WTC11 (cell line): ENCODE measurements around the gene HOXD10. TPM values are rescaled to one million over a fixed set of nuclear protein-coding genes. Genes with fewer than 3 reads are reported as not detected.

ENCODE experiments used
- ATAC-seq: fragments of 200-7000 bp; cut with Tn5 transposase; 2 replicates; pipeline ENCODE4 v1.10.0; 2021; ENCODE audit warnings: mild to moderate bottlenecking, moderate library complexity
- CTCF ChIA-PET: fragments of 300-600 bp; sonication (Branson Sonifier 250); formaldehyde crosslinking; loops from one replicate; lab custom pipeline; 2021; ENCODE audit warnings: antibody characterized with exemption; lab: Charles Lee
- POLR2A ChIA-PET: fragments of 350-600 bp; sonication (Branson Sonifier 250); formaldehyde crosslinking; loops from one replicate; lab custom pipeline; 2021; ENCODE audit warnings: antibody characterized with exemption; lab: Charles Lee
- DNase-seq: peaks from one replicate; pipeline ENCODE4 v3.0.0; 2021; ENCODE audit warnings: low spot score
- H3K27ac Mint-ChIP-seq: 2 replicates; pipeline ENCODE4 v1.8.0; 2021; ENCODE audit warnings: mixed read lengths
- H3K27me3 Mint-ChIP-seq: 2 replicates; pipeline ENCODE4 v1.8.0; 2021; ENCODE audit warnings: low read depth, mild to moderate bottlenecking, moderate library complexity, mixed read lengths
- H3K36me3 Mint-ChIP-seq: 2 replicates; pipeline ENCODE4 v1.8.0; 2021; ENCODE audit warnings: mixed read lengths
- H3K4me1 Mint-ChIP-seq: 2 replicates; pipeline ENCODE4 v1.8.0; 2022; ENCODE audit warnings: mixed read lengths
- H3K4me3 Mint-ChIP-seq: 2 replicates; pipeline ENCODE4 v1.8.0; 2021; ENCODE audit warnings: mild to moderate bottlenecking, moderate library complexity, mixed read lengths
- H3K9me3 Mint-ChIP-seq: 2 replicates; pipeline ENCODE4 v1.8.0; 2021; ENCODE audit warnings: mixed read lengths
- ATF1 ChIP-seq: sonication (generic); formaldehyde crosslinking; IDR thresholded peaks from 2 replicates; pipeline ENCODE4 v1.8.1; 2023; ENCODE audit warnings: mild to moderate bottlenecking, moderate library complexity, missing genetic modification reagents
- EMX1 ChIP-seq: fragments of 250-450 bp; sonication (Bioruptor Pico); IDR thresholded peaks from 2 replicates; pipeline ENCODE4 v1.8.0; 2021; ENCODE audit warnings: mild to moderate bottlenecking
- FOXK1 ChIP-seq: sonication (generic); formaldehyde crosslinking; IDR thresholded peaks from 2 replicates; pipeline ENCODE4 v1.8.0; 2022; ENCODE audit warnings: mild to moderate bottlenecking, moderate library complexity, missing genetic modification reagents
- GTF2I ChIP-seq: fragments of 250-450 bp; sonication (Bioruptor Pico); conservative IDR thresholded peaks from 2 replicates; pipeline ENCODE4 v1.4.0; 2021; ENCODE audit warnings: mild to moderate bottlenecking
- IRF1 ChIP-seq: sonication (generic); formaldehyde crosslinking; IDR thresholded peaks from 2 replicates; pipeline ENCODE4 v1.8.0; 2023; ENCODE audit warnings: missing genetic modification reagents
- KAT7 ChIP-seq: sonication (generic); formaldehyde crosslinking; IDR thresholded peaks from 2 replicates; pipeline ENCODE4 v1.8.1; 2023; ENCODE audit warnings: missing genetic modification reagents, mild to moderate bottlenecking, borderline replicate concordance
- MYBL2 ChIP-seq: sonication (generic); formaldehyde crosslinking; IDR thresholded peaks from 2 replicates; pipeline ENCODE4 v1.8.1; 2023; ENCODE audit warnings: mild to moderate bottlenecking, moderate library complexity, missing genetic modification reagents
- PREB ChIP-seq: sonication (generic); formaldehyde crosslinking; IDR thresholded peaks from 2 replicates; pipeline ENCODE4 v1.8.1; 2022; ENCODE audit warnings: mild to moderate bottlenecking, missing genetic modification reagents, moderate library complexity, borderline replicate concordance
- RORB ChIP-seq: fragments of 250-450 bp; sonication (Bioruptor Pico); IDR thresholded peaks from 2 replicates; pipeline ENCODE4 v1.9.0; 2021; ENCODE audit warnings: mild to moderate bottlenecking
- ZBTB43 ChIP-seq: sonication (generic); formaldehyde crosslinking; IDR thresholded peaks from 2 replicates; pipeline ENCODE4 v1.8.1; 2023; ENCODE audit warnings: mild to moderate bottlenecking, missing genetic modification reagents
- ZNF121 ChIP-seq: sonication (generic); formaldehyde crosslinking; IDR thresholded peaks from 2 replicates; pipeline ENCODE4 v1.8.0; 2023; ENCODE audit warnings: missing genetic modification reagents
- ZNF232 ChIP-seq: sonication (generic); formaldehyde crosslinking; IDR thresholded peaks from 2 replicates; pipeline ENCODE4 v1.8.0; 2022; ENCODE audit warnings: mild to moderate bottlenecking, missing genetic modification reagents
- total RNA-seq: library from RNA; stranded (reverse); gene quantifications from 3 replicates; pipeline ENCODE4 v1.2.3, GENCODE V29; 2021
- TF ChIP-seq, protein P1 (sequence below): sonication (generic); formaldehyde crosslinking; IDR thresholded peaks from 2 replicates; pipeline ENCODE4 v1.8.0; 2023; ENCODE audit warnings: missing genetic modification reagents, mild to moderate bottlenecking, borderline replicate concordance
- TF ChIP-seq, protein P2 (sequence below): sonication (generic); formaldehyde crosslinking; IDR thresholded peaks from 2 replicates; pipeline ENCODE4 v1.8.1; 2022; ENCODE audit warnings: low read depth, mild to moderate bottlenecking, moderate library complexity, missing genetic modification reagents, borderline replicate concordance

HOXD10 gene
- total RNA-seq, 1 experiment from 2014 or later = not detected

DNA sequence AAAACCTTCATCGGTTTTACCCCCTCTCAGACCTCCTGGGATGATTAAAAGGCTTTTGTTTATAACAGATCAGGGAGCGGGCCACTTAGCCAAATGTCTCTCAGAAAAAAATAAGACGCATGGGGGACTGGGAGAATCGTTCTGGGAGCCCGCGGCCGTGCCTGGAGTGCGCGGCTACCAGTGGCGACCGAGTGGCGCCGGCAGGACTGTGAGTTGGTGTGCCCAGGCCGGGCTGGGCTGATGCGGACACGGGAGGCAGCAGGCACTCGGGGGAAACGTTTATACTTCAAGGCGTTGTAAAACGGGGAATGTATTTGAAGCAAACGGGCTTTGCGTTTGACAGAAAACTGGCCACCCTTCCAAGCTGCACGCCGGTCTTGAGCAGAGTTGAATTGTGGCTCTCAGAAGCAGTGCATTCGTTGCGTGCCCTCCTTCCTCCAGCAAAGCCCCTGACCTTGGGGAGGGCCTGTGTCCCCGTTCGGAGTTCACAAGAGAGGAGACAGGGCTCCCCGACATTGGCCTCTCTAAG lies 4.7 kb upstream of the HOXD10 start:
- Mint-ChIP-seq H3K4me1 (peaks cover 27% of the 10 kb centered on the region), H3K9me3 (peaks cover 3% of the 10 kb centered on the region), H3K27me3 (peaks cover 98% of the 10 kb centered on the region), H3K36me3 (0 out of 2 replicates have a peak, but pooled peaks cover 7% of the 10 kb centered on the region), H3K27ac (no peak overlapping the region), H3K4me3 (no peak overlapping the region)
- DNase-seq = no peak
- ATAC-seq = no peak
- TF ChIP-seq ZBTB43 (CRISPR knock-in tag) = no peak
- TF ChIP-seq ATF1 (CRISPR knock-in tag) = no peak
- TF ChIP-seq GTF2I (CRISPR knock-in tag) = no peak
- TF ChIP-seq KAT7 (CRISPR knock-in tag) = no peak
- no peak for TF ChIP-seq MYBL2
- TF ChIP-seq, protein P1, sequence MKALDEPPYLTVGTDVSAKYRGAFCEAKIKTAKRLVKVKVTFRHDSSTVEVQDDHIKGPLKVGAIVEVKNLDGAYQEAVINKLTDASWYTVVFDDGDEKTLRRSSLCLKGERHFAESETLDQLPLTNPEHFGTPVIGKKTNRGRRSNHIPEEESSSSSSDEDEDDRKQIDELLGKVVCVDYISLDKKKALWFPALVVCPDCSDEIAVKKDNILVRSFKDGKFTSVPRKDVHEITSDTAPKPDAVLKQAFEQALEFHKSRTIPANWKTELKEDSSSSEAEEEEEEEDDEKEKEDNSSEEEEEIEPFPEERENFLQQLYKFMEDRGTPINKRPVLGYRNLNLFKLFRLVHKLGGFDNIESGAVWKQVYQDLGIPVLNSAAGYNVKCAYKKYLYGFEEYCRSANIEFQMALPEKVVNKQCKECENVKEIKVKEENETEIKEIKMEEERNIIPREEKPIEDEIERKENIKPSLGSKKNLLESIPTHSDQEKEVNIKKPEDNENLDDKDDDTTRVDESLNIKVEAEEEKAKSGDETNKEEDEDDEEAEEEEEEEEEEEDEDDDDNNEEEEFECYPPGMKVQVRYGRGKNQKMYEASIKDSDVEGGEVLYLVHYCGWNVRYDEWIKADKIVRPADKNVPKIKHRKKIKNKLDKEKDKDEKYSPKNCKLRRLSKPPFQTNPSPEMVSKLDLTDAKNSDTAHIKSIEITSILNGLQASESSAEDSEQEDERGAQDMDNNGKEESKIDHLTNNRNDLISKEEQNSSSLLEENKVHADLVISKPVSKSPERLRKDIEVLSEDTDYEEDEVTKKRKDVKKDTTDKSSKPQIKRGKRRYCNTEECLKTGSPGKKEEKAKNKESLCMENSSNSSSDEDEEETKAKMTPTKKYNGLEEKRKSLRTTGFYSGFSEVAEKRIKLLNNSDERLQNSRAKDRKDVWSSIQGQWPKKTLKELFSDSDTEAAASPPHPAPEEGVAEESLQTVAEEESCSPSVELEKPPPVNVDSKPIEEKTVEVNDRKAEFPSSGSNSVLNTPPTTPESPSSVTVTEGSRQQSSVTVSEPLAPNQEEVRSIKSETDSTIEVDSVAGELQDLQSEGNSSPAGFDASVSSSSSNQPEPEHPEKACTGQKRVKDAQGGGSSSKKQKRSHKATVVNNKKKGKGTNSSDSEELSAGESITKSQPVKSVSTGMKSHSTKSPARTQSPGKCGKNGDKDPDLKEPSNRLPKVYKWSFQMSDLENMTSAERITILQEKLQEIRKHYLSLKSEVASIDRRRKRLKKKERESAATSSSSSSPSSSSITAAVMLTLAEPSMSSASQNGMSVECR (CRISPR knock-in tag) = no peak
- no peak for TF ChIP-seq IRF1 (CRISPR knock-in tag)
- no peak for TF ChIP-seq PREB
- TF ChIP-seq ZNF232 (CRISPR knock-in tag) = no peak
- no peak for TF ChIP-seq FOXK1 (CRISPR knock-in tag)
- TF ChIP-seq, all 79 proteins: peak for 0
- ChIA-PET CTCF (interaction anchor here (0.6 to 2.2 kb wide), 11 partner anchors 9 to 548 kb away, joined by 3 to 15 read pairs (median 3); partner anchors contain the start of gene HOXD9), POLR2A (no interaction called here)

- no peak overlapping the region for H3K27ac Mint-ChIP-seq
- H3K4me3 Mint-ChIP-seq = no peak overlapping the region
- H3K27me3 Mint-ChIP-seq = peaks cover 99% of the 10 kb centered on the region
- no peak for ATAC-seq
- H3K36me3 Mint-ChIP-seq = 0 out of 2 replicates have a peak, but pooled peaks cover 7% of the 10 kb centered on the region
- no peak for TF ChIP-seq ZNF121 (CRISPR knock-in tag)
- no peak for TF ChIP-seq RORB (CRISPR knock-in tag)
- TF ChIP-seq, protein P2, sequence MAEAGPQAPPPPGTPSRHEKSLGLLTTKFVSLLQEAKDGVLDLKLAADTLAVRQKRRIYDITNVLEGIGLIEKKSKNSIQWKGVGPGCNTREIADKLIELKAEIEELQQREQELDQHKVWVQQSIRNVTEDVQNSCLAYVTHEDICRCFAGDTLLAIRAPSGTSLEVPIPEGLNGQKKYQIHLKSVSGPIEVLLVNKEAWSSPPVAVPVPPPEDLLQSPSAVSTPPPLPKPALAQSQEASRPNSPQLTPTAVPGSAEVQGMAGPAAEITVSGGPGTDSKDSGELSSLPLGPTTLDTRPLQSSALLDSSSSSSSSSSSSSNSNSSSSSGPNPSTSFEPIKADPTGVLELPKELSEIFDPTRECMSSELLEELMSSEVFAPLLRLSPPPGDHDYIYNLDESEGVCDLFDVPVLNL (CRISPR knock-in tag) = no peak
- no peak for TF ChIP-seq EMX1 (CRISPR knock-in tag)
- H3K9me3 Mint-ChIP-seq = peaks cover 4% of the 10 kb centered on the region
- H3K4me1 Mint-ChIP-seq = peaks cover 25% of the 10 kb centered on the region
- ChIA-PET CTCF (interaction anchor here (1.1 to 1.6 kb wide), 4 partner anchors 9 to 65 kb away, joined by 3 to 6 read pairs (median 3); no protein-coding TSS in a partner anchor), POLR2A (no interaction called here)
- no peak for DNase-seq
Observed at GRCh38 chr2:176112375-176113302, 3.9 kb upstream of the HOXD10 start.
